Smooth muscle cell (in vitro differentiated cells): ENCODE measurements around the gene SORL1. TPM values are rescaled to one million over a fixed set of nuclear protein-coding genes. Genes with fewer than 3 reads are reported as not detected.

Experiments used
- DNase-seq: peaks from one replicate; lab custom pipeline; 2025; ENCODE audit not compliant: unreplicated experiment; lab: John Stamatoyannopoulos, UW
- H2AFZ ChIP-seq: fragments of 200-600 bp; sonication (generic); 2 replicates; pipeline ENCODE4 v1.6.0; 2016; ENCODE audit warnings: antibody characterized with exemption, low read depth, mild to moderate bottlenecking
- H3F3A ChIP-seq: fragments of 200-600 bp; sonication (generic); 2 replicates; pipeline ENCODE4 v1.6.0; 2017; ENCODE audit warnings: antibody characterized with exemption, low read depth
- H3K27ac ChIP-seq: fragments of 200-600 bp; sonication (generic); 2 replicates; pipeline ENCODE4 v1.5.1; 2016; ENCODE audit warnings: low read depth, mild to moderate bottlenecking
- H3K27me3 ChIP-seq: fragments of 200-600 bp; sonication (generic); 2 replicates; pipeline ENCODE4 v1.6.1; 2016; ENCODE audit warnings: low read depth, mild to moderate bottlenecking
- H3K36me3 ChIP-seq: fragments of 200-600 bp; sonication (generic); 2 replicates; pipeline ENCODE4 v1.5.1; 2016; ENCODE audit warnings: low read depth
- H3K4me1 ChIP-seq: fragments of 200-600 bp; sonication (generic); 2 replicates; pipeline ENCODE4 v1.5.1; 2016; ENCODE audit warnings: low read depth
- H3K4me2 ChIP-seq: fragments of 200-600 bp; sonication (generic); 2 replicates; pipeline ENCODE4 v1.6.0; 2016; ENCODE audit warnings: mild to moderate bottlenecking
- H3K4me3 ChIP-seq: fragments of 200-600 bp; sonication (generic); 2 replicates; pipeline ENCODE4 v1.5.1; 2016; ENCODE audit warnings: mild to moderate bottlenecking
- H3K79me2 ChIP-seq: fragments of 200-600 bp; sonication (generic); 2 replicates; pipeline ENCODE4 v1.6.0; 2016; ENCODE audit warnings: low read depth, mild to moderate bottlenecking
- H3K9ac ChIP-seq: fragments of 200-600 bp; sonication (generic); 2 replicates; pipeline ENCODE4 v1.6.0; 2016; ENCODE audit warnings: low read depth
- H3K9me3 ChIP-seq: fragments of 200-600 bp; sonication (generic); replicated peaks from 2 replicates; pipeline ENCODE4 v1.5.1; 2016; ENCODE audit warnings: low read depth
- H4K20me1 ChIP-seq: fragments of 200-600 bp; sonication (generic); 2 replicates; pipeline ENCODE4 v1.6.0; 2016; ENCODE audit warnings: low read depth
- WGBS: methylation state at CpG from one replicate; pipeline ENCODE4 v1.1.7; 2016; ENCODE audit warnings: low lambda C conversion rate; 5-methylcytosine and 5-hydroxymethylcytosine counted together
- polyA plus RNA-seq: library from polyadenylated mRNA; unstranded; fragments of >200 nt; fragmentation: Nextera tagmentation; extraction: Ambion mirVana; gene quantifications from 2 replicates; pipeline ENCODE4 v1.2.1, GENCODE V29; 2016
- total RNA-seq: library from RNA; depleted of rRNA; stranded (reverse); fragments of >200 nt; gene quantifications from 2 replicates; pipeline ENCODE4 v1.2.3, GENCODE V29; 2014
- TF ChIP-seq, protein P1 (sequence below): fragments of 200-600 bp; sonication (generic); IDR thresholded peaks from 2 replicates; pipeline ENCODE4 v1.5.1; 2017; ENCODE audit warnings: borderline replicate concordance, mild to moderate bottlenecking, antibody characterized with exemption; ENCODE audit not compliant: insufficient read depth, poor library complexity, severe bottlenecking

The SORL1 gene
- total and polyA plus RNA-seq, 2 experiments from 2014 or later: 1.2 to 5.8 TPM

DNA sequence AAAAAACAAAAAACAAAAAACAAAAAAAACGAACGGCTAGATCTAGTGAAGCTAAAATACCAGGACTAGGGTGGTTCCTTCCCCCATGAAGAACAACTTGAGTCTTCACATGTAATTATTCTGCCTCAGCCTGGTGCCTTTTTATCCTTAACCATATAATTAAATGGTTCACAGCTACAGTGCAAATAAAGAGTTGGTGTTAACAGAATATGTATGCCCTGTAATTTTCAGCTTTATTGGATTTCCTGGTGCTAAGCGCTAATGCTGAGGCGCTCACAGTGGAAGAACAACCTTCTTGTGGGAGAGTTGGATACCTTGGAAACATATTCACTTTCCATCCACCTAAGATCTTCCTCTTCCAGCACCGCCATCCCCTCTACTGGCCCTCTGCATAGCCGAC is 159.1 kb downstream of the SORL1 start:
- H3K36me3 ChIP-seq: no peaks in the 10 kb centered on the region
- no peak overlapping the region for H3K4me2 ChIP-seq
- no peaks in the 10 kb centered on the region for H3F3A ChIP-seq
- no peak overlapping the region for H2AFZ ChIP-seq
- TF ChIP-seq, protein P1, sequence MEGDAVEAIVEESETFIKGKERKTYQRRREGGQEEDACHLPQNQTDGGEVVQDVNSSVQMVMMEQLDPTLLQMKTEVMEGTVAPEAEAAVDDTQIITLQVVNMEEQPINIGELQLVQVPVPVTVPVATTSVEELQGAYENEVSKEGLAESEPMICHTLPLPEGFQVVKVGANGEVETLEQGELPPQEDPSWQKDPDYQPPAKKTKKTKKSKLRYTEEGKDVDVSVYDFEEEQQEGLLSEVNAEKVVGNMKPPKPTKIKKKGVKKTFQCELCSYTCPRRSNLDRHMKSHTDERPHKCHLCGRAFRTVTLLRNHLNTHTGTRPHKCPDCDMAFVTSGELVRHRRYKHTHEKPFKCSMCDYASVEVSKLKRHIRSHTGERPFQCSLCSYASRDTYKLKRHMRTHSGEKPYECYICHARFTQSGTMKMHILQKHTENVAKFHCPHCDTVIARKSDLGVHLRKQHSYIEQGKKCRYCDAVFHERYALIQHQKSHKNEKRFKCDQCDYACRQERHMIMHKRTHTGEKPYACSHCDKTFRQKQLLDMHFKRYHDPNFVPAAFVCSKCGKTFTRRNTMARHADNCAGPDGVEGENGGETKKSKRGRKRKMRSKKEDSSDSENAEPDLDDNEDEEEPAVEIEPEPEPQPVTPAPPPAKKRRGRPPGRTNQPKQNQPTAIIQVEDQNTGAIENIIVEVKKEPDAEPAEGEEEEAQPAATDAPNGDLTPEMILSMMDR: no peak
- H3K4me1 ChIP-seq: no peaks in the 10 kb centered on the region
- H3K79me2 ChIP-seq: no peaks in the 10 kb centered on the region
- no peaks in the 10 kb centered on the region for H3K9me3 ChIP-seq
- no peaks in the 10 kb centered on the region for H3K27me3 ChIP-seq
- no peak overlapping the region for H3K4me3 ChIP-seq
- H3K9ac ChIP-seq: no peak overlapping the region
- no peaks in the 10 kb centered on the region for H4K20me1 ChIP-seq
- no peak for DNase-seq
- WGBS: 91% methylated on average over 6 of the region's 6 CpGs
- no peak overlapping the region for H3K27ac ChIP-seq

DNA sequence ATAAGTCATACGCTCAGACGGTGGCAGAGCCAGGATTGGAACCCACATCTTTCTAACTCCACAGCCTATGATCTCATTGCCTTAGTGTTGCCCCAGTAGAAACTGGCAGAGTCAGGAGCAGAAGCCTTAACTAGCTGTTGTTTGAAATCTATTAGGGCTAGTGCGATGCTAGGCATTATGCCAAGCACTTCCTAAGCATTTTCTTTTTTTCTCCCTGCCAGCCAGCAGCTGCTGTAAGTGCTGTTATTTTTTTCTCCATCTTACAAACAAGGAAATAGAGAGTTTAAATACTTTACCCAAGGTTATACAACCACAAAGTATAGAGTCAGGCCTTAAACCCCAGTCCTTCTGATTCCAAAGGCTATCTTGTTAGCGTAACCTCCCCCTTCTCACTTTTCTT is 161.6 kb downstream of the SORL1 start:
- no peak overlapping the region for H2AFZ ChIP-seq
- no peaks in the 10 kb centered on the region for H3K36me3 ChIP-seq
- no peak overlapping the region for H3K4me2 ChIP-seq

DNA sequence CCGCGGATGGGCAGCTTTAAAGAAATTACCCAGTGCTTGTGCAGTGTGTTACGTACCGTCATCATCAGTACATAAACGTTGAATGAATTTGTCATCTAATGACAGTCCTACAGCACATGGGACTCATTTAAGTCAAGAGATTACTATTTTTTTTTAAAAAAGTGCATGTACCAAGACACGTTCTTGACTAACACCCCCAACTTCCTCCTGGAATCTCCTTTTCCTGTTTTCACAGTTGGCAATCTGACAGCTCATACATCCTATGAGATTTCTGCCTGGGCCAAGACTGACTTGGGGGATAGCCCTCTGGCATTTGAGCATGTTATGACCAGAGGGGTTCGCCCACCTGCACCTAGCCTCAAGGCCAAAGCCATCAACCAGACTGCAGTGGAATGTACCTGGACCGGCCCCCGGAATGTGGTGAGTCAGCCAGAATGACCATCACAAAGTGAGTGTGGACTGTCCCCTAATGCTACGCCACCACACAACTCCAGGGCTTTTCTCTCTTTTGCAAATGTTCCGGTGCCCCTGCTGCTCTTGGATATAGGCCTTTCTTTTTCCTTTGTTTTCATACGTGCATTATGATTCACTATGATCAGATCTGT is 162.6 kb downstream of the SORL1 start:
- peak overlapping the region; percentile 47 for H3K9ac ChIP-seq
- no peak overlapping the region for H2AFZ ChIP-seq
- DNase-seq: no peak
- H3K4me1 ChIP-seq: no peaks in the 10 kb centered on the region
- H3K4me3 ChIP-seq: no peak overlapping the region
- TF ChIP-seq, protein P1: no peak
- H3K27ac ChIP-seq: peak overlapping the region; percentile 85
- H4K20me1 ChIP-seq: no peaks in the 10 kb centered on the region
- H3F3A ChIP-seq: no peaks in the 10 kb centered on the region
- H3K9me3 ChIP-seq: no peaks in the 10 kb centered on the region
- 55% methylated on average over 12 of the region's 12 CpGs for WGBS
- H3K4me2 ChIP-seq: peak overlapping the region; percentile 71
- no peaks in the 10 kb centered on the region for H3K36me3 ChIP-seq
- H3K27me3 ChIP-seq: no peaks in the 10 kb centered on the region
- H3K79me2 ChIP-seq: no peaks in the 10 kb centered on the region

More for the DNA sequence above, 161.6 kb downstream of the SORL1 start:
- no peaks in the 10 kb centered on the region for H3K4me1 ChIP-seq
- H3K4me3 ChIP-seq: no peak overlapping the region
- no peaks in the 10 kb centered on the region for H3K27me3 ChIP-seq
- H3F3A ChIP-seq: no peaks in the 10 kb centered on the region
- H4K20me1 ChIP-seq: no peaks in the 10 kb centered on the region
- H3K9ac ChIP-seq: no peak overlapping the region
- no peaks in the 10 kb centered on the region for H3K79me2 ChIP-seq
- H3K27ac ChIP-seq: no peak overlapping the region
- H3K9me3 ChIP-seq: no peaks in the 10 kb centered on the region
- 90% methylated on average over 4 of the region's 4 CpGs for WGBS
- TF ChIP-seq, protein P1: no peak
- no peak for DNase-seq

DNA sequence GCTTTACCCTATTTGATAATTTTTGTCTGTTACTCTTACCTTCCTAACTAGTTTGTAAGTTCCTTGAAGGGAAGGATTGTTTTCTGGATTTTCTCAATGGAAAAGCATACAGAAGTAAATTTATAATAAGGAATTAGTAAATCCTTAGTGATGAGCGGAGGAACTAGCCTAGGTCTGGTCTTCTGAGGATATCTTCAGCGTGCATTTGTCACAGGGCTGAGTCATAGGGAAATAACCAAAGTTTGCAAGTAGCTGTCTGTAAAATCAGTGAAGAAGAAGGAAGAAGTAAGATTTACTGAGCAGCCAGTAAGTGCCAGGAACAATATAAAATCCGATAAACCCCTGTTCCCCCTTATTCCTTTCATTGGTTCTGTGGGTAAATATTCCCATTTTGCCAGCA is 163.4 kb downstream of the SORL1 start:
- H3K9ac ChIP-seq: peak overlapping the region; percentile 47
- H3K27ac ChIP-seq: peak overlapping the region; percentile 85
- no peaks in the 10 kb centered on the region for H3K4me1 ChIP-seq
- H4K20me1 ChIP-seq: no peaks in the 10 kb centered on the region
- no peaks in the 10 kb centered on the region for H3K79me2 ChIP-seq
- no peaks in the 10 kb centered on the region for H3K36me3 ChIP-seq
- no peaks in the 10 kb centered on the region for H3F3A ChIP-seq
- TF ChIP-seq, protein P1: no peak
- no peak overlapping the region for H3K4me3 ChIP-seq
- 11% methylated on average over 3 of the region's 3 CpGs for WGBS
- H3K27me3 ChIP-seq: no peaks in the 10 kb centered on the region
- H2AFZ ChIP-seq: no peak overlapping the region
- H3K9me3 ChIP-seq: no peaks in the 10 kb centered on the region
- peak overlapping the region; percentile 71 for H3K4me2 ChIP-seq
- DNase-seq: no peak
